Hepatocyte (in vitro differentiated cells): ENCODE results near the gene SPATC1L.

Experiments
- CTCF ChIP-seq: fragments of 200-600 bp; sonication (generic); IDR thresholded peaks from 2 replicates; pipeline ENCODE4 v1.5.1; 2016; ENCODE audit warnings: antibody characterized with exemption, mild to moderate bottlenecking; ENCODE audit not compliant: poor library complexity
- EZH2 ChIP-seq: fragments of 200-600 bp; sonication (generic); IDR thresholded peaks from 2 replicates; pipeline ENCODE4 v1.6.1; 2016; ENCODE audit warnings: antibody characterized with exemption, mild to moderate bottlenecking, borderline replicate concordance

GRCh38 chr21:46191686-46192575 lies 7.7 kb upstream of the SPATC1L start:
- TF ChIP-seq CTCF: no peak
- TF ChIP-seq EZH2: no peak
